Measurements from ENCODE around the gene FXYD7. TPM values are rescaled to one million over a fixed set of nuclear protein-coding genes. Genes with fewer than 3 reads are reported as not detected.

Gene FXYD7
- total RNA-seq, 1 donor from 2014 or later: not detected

- Mint-ChIP-seq H3K9me3 (ENCODE audit: unreplicated experiment) (no peaks in the 10 kb centered on the region), H3K27me3 (ENCODE audit: unreplicated experiment) (no peaks in the 10 kb centered on the region), H3K4me1 (ENCODE audit: unreplicated experiment) (peaks cover 43% of the 10 kb centered on the region), H3K36me3 (ENCODE audit: unreplicated experiment) (peaks cover 6% of the 10 kb centered on the region), H3K4me3 (ENCODE audit: unreplicated experiment) (peak within 1 kb of the TSS; percentile 96), H3K27ac (ENCODE audit: unreplicated experiment) (peak within 1 kb of the TSS; percentile 89)
- DNase-seq (ENCODE audit: extremely low spot score, unreplicated experiment): no peak
- peak; percentile 16 for TF ChIP-seq CTCF (IDR thresholded peaks at IDR 0.05)
Observed at GRCh38 chr19:35154525-35155406, 11.7 kb downstream of the FXYD7 start, which contains the start of gene FXYD5. TSS of gene FXYD5 (plus strand) at chr19:35154735. CDS start at chr19:35155551, 816 bp downstream.

- H3K27me3 Mint-ChIP-seq (ENCODE audit: unreplicated experiment): no peaks in the 10 kb centered on the region
- no peaks in the 10 kb centered on the region for H3K9me3 Mint-ChIP-seq (ENCODE audit: unreplicated experiment)
- H3K36me3 Mint-ChIP-seq (ENCODE audit: unreplicated experiment): peaks cover 6% of the 10 kb centered on the region
- TF ChIP-seq CTCF (IDR thresholded peaks at IDR 0.05): no peak
- H3K27ac Mint-ChIP-seq (ENCODE audit: unreplicated experiment): peak overlapping the region; percentile 89
- peak overlapping the region; percentile 96 for H3K4me3 Mint-ChIP-seq (ENCODE audit: unreplicated experiment)
- peaks cover 36% of the 10 kb centered on the region for H3K4me1 Mint-ChIP-seq (ENCODE audit: unreplicated experiment)
- no peak for DNase-seq (ENCODE audit: extremely low spot score, unreplicated experiment)
Observed at GRCh38 chr19:35155441-35155840, 12.4 kb downstream of the FXYD7 start.

GRCh38 chr19:35155981-35156672 is 13.1 kb downstream of the FXYD7 start:
- TF ChIP-seq CTCF (IDR thresholded peaks at IDR 0.05): no peak
- Mint-ChIP-seq H3K27me3 (ENCODE audit: unreplicated experiment) (no peaks in the 10 kb centered on the region), H3K4me3 (ENCODE audit: unreplicated experiment) (peak overlapping the region; percentile 96), H3K36me3 (ENCODE audit: unreplicated experiment) (peaks cover 6% of the 10 kb centered on the region), H3K4me1 (ENCODE audit: unreplicated experiment) (peaks cover 32% of the 10 kb centered on the region), H3K27ac (ENCODE audit: unreplicated experiment) (peak overlapping the region; percentile 18), H3K9me3 (ENCODE audit: unreplicated experiment) (no peaks in the 10 kb centered on the region)
- no peak for DNase-seq (ENCODE audit: extremely low spot score, unreplicated experiment)

DNA sequence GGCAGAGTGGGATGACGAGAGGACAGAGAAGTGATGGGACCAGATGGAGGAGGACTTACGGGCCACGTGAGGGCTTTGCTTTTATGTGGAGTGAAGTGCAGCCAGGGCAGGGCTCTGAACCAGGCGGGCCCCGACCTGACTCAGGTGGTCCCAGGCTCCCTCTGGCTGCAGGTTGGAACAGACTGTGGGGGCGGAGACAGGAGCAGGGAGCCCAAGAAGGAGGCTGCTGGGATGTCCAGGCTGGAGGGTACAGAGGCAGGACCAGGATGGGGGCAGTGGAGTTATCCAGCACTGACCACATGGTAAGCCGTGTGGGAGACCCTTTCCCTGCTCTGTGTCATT is 13.6 kb downstream of the FXYD7 start:
- Mint-ChIP-seq H3K27me3 (ENCODE audit: unreplicated experiment) (no peaks in the 10 kb centered on the region), H3K36me3 (ENCODE audit: unreplicated experiment) (peaks cover 9% of the 10 kb centered on the region), H3K9me3 (ENCODE audit: unreplicated experiment) (no peaks in the 10 kb centered on the region), H3K27ac (ENCODE audit: unreplicated experiment) (no peak overlapping the region), H3K4me1 (ENCODE audit: unreplicated experiment) (peaks cover 32% of the 10 kb centered on the region), H3K4me3 (ENCODE audit: unreplicated experiment) (no peak overlapping the region)
- TF ChIP-seq CTCF (IDR thresholded peaks at IDR 0.05): no peak
- no peak for DNase-seq (ENCODE audit: extremely low spot score, unreplicated experiment)

- Mint-ChIP-seq H3K4me1 (ENCODE audit: unreplicated experiment) (peaks cover 31% of the 10 kb centered on the region), H3K9me3 (ENCODE audit: unreplicated experiment) (peaks cover 5% of the 10 kb centered on the region), H3K4me3 (ENCODE audit: unreplicated experiment) (no peak overlapping the region), H3K27me3 (ENCODE audit: unreplicated experiment) (no peaks in the 10 kb centered on the region), H3K36me3 (ENCODE audit: unreplicated experiment) (peaks cover 14% of the 10 kb centered on the region), H3K27ac (ENCODE audit: unreplicated experiment) (no peak overlapping the region)
- DNase-seq (ENCODE audit: extremely low spot score, unreplicated experiment): no peak
- TF ChIP-seq CTCF (IDR thresholded peaks at IDR 0.05): no peak
Observed at GRCh38 chr19:35157431-35157830, 14.4 kb downstream of the FXYD7 start.

Data from osteocyte (in vitro differentiated cells).